ENCODE results near the gene GOLGA6C. TPM values are rescaled to one million over a fixed set of nuclear protein-coding genes. Genes with fewer than 3 reads are reported as not detected.

The GOLGA6C gene
- total and polyA plus RNA-seq, 9 of the 15 experiments (the other 6 are each of a cell fraction or from before 2014, with no cell fraction given): not detected

DNA sequence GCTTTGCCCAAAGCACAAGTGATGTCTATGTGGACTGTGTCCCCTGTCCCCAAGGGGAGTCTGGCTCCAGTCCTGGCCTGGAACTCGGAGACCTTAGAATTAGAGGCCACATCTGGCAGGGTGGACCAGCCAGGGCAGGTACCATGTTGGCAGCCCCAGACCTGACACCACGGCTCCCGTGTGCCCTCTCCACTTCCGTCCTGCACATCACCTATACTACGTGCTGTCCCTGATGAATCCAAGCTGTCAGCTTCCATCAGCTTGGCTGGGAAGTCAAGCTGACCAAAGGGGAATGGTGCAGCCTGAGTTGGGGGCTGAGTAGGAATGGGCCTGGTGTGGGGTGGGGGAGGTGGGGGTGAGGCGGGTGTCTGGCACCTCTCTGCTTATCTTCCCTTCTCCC, 41.1 kb upstream of the GOLGA6C start:
- H2AFZ ChIP-seq (ENCODE audit: low read depth, low read length): no peak overlapping the region
- intact Hi-C loops (cut with micrococcal nuclease) (no loop called here), in situ Hi-C loops (cut with MboI) (no loop called here)
- H4K20me1 ChIP-seq (replicated peaks; ENCODE audit: control insufficient read depth, insufficient read depth, low read length): peaks cover 27% of the 10 kb centered on the region
- no peak for FAIRE-seq
- no peak for ATAC-seq
- peaks cover 2% of the 10 kb centered on the region for H3K9me1 ChIP-seq (ENCODE audit: control insufficient read depth, insufficient read depth, low read length)
- H3K36me3 ChIP-seq (ENCODE audit: control insufficient read depth, insufficient read depth, low read length): peaks cover 10% of the 10 kb centered on the region; the same call in 1 of the 3 replicates
- no peak overlapping the region for H3K4me3 ChIP-seq
- H3K4me2 ChIP-seq (ENCODE audit: insufficient read depth, low read length): no peak overlapping the region
- no peak overlapping the region for H3K27ac ChIP-seq (ENCODE audit: extremely low read depth, low read depth, low read length)
- H3K79me2 ChIP-seq (ENCODE audit: control insufficient read depth, insufficient read depth, low read length): no peaks in the 10 kb centered on the region
- H3K4me1 ChIP-seq (replicated peaks in 1 of 2; ENCODE audit: control insufficient read depth in 2 of 2, insufficient read depth in 2 of 2, low read length in 2 of 2): peaks cover 0 to 16% of the 10 kb centered on the region in 2 experiments; a peak in 2 of 5 replicates
- ChIA-PET POLR2A (interaction anchor here (0.9 kb wide), 1 partner anchor 11 kb away, joined by 6 read pairs; no protein-coding TSS in a partner anchor), CTCF (ENCODE audit: low intra/inter-chr PET ratio) (no interaction called here)
- BruUV-seq (replicated peaks): no TSS peak
- no peak overlapping the region for H3K9ac ChIP-seq (ENCODE audit: insufficient read depth in 1 of 2, low read depth in 2 of 2, low read length in 2 of 2)
- no peaks in the 10 kb centered on the region for H3K9me3 ChIP-seq (replicated peaks; ENCODE audit: control insufficient read depth, insufficient read depth, low read depth, low read length)
- no peak for DNase-seq (ENCODE audit: extremely low read depth in 1 of 4, low spot score in 3 of 4)
- WGBS (ENCODE audit: insufficient coverage, low coverage, missing lambda C conversion rate): 42% methylated on average over 5 of the region's 6 CpGs
- H3K27me3 ChIP-seq (ENCODE audit: control insufficient read depth in 2 of 2, insufficient read depth in 2 of 2, low read length in 2 of 2): no peaks in the 10 kb centered on the region
- TF ChIP-seq YY1 (IDR thresholded peaks at IDR 0.05; ENCODE audit: borderline replicate concordance in 1 of 3, control insufficient read depth in 1 of 3, extremely low read depth in 1 of 3, insufficient read depth in 3 of 3, insufficient read length in 1 of 3, insufficient replicate concordance in 2 of 3, low read depth in 1 of 3, low read length in 2 of 3) (no peak), PHB2 (IDR thresholded peaks at IDR 0.05; ENCODE audit: low read depth) (no peak), PCBP1 (IDR thresholded peaks at IDR 0.05; ENCODE audit: low read depth, low read length, poor library complexity, severe bottlenecking) (no peak), SMC3 (conservative IDR thresholded peaks at IDR 0.05; ENCODE audit: insufficient read depth, low read depth, low read length) (no peak), IFI16 (CRISPR knock-in tag; IDR thresholded peaks at IDR 0.05) (no peak), ZSCAN29 (IDR thresholded peaks at IDR 0.05) (no peak), ARHGAP35 (IDR thresholded peaks at IDR 0.05; ENCODE audit: partially characterized antibody) (no peak), SLC30A9 (CRISPR knock-in tag; IDR thresholded peaks at IDR 0.05) (no peak)
- TF ChIP-seq, protein P1, sequence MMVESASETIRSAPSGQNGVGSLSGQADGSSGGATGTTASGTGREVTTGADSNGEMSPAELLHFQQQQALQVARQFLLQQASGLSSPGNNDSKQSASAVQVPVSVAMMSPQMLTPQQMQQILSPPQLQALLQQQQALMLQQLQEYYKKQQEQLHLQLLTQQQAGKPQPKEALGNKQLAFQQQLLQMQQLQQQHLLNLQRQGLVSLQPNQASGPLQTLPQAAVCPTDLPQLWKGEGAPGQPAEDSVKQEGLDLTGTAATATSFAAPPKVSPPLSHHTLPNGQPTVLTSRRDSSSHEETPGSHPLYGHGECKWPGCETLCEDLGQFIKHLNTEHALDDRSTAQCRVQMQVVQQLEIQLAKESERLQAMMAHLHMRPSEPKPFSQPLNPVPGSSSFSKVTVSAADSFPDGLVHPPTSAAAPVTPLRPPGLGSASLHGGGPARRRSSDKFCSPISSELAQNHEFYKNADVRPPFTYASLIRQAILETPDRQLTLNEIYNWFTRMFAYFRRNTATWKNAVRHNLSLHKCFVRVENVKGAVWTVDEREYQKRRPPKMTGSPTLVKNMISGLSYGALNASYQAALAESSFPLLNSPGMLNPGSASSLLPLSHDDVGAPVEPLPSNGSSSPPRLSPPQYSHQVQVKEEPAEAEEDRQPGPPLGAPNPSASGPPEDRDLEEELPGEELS (CRISPR knock-in tag; IDR thresholded peaks at IDR 0.05; ENCODE audit: borderline replicate concordance): no peak
- TF ChIP-seq, protein P2, sequence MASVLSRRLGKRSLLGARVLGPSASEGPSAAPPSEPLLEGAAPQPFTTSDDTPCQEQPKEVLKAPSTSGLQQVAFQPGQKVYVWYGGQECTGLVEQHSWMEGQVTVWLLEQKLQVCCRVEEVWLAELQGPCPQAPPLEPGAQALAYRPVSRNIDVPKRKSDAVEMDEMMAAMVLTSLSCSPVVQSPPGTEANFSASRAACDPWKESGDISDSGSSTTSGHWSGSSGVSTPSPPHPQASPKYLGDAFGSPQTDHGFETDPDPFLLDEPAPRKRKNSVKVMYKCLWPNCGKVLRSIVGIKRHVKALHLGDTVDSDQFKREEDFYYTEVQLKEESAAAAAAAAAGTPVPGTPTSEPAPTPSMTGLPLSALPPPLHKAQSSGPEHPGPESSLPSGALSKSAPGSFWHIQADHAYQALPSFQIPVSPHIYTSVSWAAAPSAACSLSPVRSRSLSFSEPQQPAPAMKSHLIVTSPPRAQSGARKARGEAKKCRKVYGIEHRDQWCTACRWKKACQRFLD (CRISPR knock-in tag; IDR thresholded peaks at IDR 0.05): no peak
- TF ChIP-seq, protein P3, sequence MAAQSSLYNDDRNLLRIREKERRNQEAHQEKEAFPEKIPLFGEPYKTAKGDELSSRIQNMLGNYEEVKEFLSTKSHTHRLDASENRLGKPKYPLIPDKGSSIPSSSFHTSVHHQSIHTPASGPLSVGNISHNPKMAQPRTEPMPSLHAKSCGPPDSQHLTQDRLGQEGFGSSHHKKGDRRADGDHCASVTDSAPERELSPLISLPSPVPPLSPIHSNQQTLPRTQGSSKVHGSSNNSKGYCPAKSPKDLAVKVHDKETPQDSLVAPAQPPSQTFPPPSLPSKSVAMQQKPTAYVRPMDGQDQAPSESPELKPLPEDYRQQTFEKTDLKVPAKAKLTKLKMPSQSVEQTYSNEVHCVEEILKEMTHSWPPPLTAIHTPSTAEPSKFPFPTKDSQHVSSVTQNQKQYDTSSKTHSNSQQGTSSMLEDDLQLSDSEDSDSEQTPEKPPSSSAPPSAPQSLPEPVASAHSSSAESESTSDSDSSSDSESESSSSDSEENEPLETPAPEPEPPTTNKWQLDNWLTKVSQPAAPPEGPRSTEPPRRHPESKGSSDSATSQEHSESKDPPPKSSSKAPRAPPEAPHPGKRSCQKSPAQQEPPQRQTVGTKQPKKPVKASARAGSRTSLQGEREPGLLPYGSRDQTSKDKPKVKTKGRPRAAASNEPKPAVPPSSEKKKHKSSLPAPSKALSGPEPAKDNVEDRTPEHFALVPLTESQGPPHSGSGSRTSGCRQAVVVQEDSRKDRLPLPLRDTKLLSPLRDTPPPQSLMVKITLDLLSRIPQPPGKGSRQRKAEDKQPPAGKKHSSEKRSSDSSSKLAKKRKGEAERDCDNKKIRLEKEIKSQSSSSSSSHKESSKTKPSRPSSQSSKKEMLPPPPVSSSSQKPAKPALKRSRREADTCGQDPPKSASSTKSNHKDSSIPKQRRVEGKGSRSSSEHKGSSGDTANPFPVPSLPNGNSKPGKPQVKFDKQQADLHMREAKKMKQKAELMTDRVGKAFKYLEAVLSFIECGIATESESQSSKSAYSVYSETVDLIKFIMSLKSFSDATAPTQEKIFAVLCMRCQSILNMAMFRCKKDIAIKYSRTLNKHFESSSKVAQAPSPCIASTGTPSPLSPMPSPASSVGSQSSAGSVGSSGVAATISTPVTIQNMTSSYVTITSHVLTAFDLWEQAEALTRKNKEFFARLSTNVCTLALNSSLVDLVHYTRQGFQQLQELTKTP (IDR thresholded peaks at IDR 0.05; ENCODE audit: low read depth in 1 of 2, partially characterized antibody in 2 of 2): no peak
- TF ChIP-seq, protein P4, sequence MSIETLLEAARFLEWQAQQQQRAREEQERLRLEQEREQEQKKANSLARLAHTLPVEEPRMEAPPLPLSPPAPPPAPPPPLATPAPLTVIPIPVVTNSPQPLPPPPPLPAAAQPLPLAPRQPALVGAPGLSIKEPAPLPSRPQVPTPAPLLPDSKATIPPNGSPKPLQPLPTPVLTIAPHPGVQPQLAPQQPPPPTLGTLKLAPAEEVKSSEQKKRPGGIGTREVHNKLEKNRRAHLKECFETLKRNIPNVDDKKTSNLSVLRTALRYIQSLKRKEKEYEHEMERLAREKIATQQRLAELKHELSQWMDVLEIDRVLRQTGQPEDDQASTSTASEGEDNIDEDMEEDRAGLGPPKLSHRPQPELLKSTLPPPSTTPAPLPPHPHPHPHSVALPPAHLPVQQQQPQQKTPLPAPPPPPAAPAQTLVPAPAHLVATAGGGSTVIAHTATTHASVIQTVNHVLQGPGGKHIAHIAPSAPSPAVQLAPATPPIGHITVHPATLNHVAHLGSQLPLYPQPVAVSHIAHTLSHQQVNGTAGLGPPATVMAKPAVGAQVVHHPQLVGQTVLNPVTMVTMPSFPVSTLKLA (conservative IDR thresholded peaks at IDR 0.05): no peak
